Activated naive CD4-positive, alpha-beta T cell treated with anti-CD3 and anti-CD28 coated beads, Interleukin-2, amount 10 ng/mL, durations not matched to agents 7 days and 5 days (primary cell): ENCODE measurements around the gene EXOC4.

Source experiments
- CTCF ChIA-PET: fragments of 350-600 bp; sonication (Branson Sonifier 250); formaldehyde crosslinking; loops from one replicate; lab custom pipeline; 2021; ENCODE audit warnings: antibody characterized with exemption; lab: Charles Lee
- DNase-seq: peaks from one replicate; pipeline ENCODE4 v3.0.0-alpha.2; 2020
- H3K27ac Mint-ChIP-seq: one replicate; pipeline ENCODE4 v1.8.0; 2021; ENCODE audit warnings: mild to moderate bottlenecking, moderate library complexity, mixed read lengths
- H3K27me3 Mint-ChIP-seq: one replicate; pipeline ENCODE4 v1.8.0; 2021; ENCODE audit warnings: mild to moderate bottlenecking, mixed read lengths
- H3K36me3 Mint-ChIP-seq: one replicate; pipeline ENCODE4 v1.8.0; 2021; ENCODE audit warnings: mixed read lengths
- H3K4me1 Mint-ChIP-seq: one replicate; pipeline ENCODE4 v1.8.0; 2021; ENCODE audit warnings: mixed read lengths
- H3K4me3 Mint-ChIP-seq: one replicate; pipeline ENCODE4 v1.8.0; 2021; ENCODE audit warnings: mild to moderate bottlenecking, moderate library complexity, mixed read lengths
- H3K9me3 Mint-ChIP-seq: one replicate; pipeline ENCODE4 v1.8.0; 2021; ENCODE audit warnings: mixed read lengths

The EXOC4 gene

GRCh38 chr7:133829336-133829897 is 576.5 kb downstream of the EXOC4 start:
- peaks cover 12% of the 10 kb centered on the region for H3K36me3 Mint-ChIP-seq
- H3K27me3 Mint-ChIP-seq = no peaks in the 10 kb centered on the region
- H3K4me1 Mint-ChIP-seq = no peaks in the 10 kb centered on the region
- peaks cover 7% of the 10 kb centered on the region for H3K9me3 Mint-ChIP-seq
- no peak for DNase-seq
- CTCF ChIA-PET = no interaction called here
- no peak overlapping the region for H3K4me3 Mint-ChIP-seq
- no peak overlapping the region for H3K27ac Mint-ChIP-seq

GRCh38 chr7:133830081-133830480 is 577.2 kb downstream of the EXOC4 start:
- H3K27me3 Mint-ChIP-seq = no peaks in the 10 kb centered on the region
- no peaks in the 10 kb centered on the region for H3K4me1 Mint-ChIP-seq
- H3K4me3 Mint-ChIP-seq = no peak overlapping the region
- no peak overlapping the region for H3K27ac Mint-ChIP-seq
- H3K9me3 Mint-ChIP-seq = peaks cover 7% of the 10 kb centered on the region
- CTCF ChIA-PET = interaction anchor here (0.6 kb wide), 1 partner anchor 274 kb away, joined by 3 read pairs; no protein-coding TSS in a partner anchor
- DNase-seq = no peak
- H3K36me3 Mint-ChIP-seq = peaks cover 12% of the 10 kb centered on the region

- Mint-ChIP-seq H3K9me3 (peaks cover 8% of the 10 kb centered on the region), H3K4me1 (no peaks in the 10 kb centered on the region), H3K27me3 (no peaks in the 10 kb centered on the region), H3K4me3 (no peak overlapping the region), H3K27ac (no peak overlapping the region), H3K36me3 (peaks cover 7% of the 10 kb centered on the region)
- DNase-seq = no peak
- CTCF ChIA-PET = no interaction called here
Measured at GRCh38 chr7:133836666-133837065, 583.8 kb downstream of the EXOC4 start.

- peaks cover 6% of the 10 kb centered on the region for H3K9me3 Mint-ChIP-seq
- no peaks in the 10 kb centered on the region for H3K4me1 Mint-ChIP-seq
- no peaks in the 10 kb centered on the region for H3K27me3 Mint-ChIP-seq
- H3K36me3 Mint-ChIP-seq = peaks cover 5% of the 10 kb centered on the region
- H3K27ac Mint-ChIP-seq = no peak overlapping the region
- CTCF ChIA-PET = no interaction called here
- no peak for DNase-seq
- no peak overlapping the region for H3K4me3 Mint-ChIP-seq
Measured at GRCh38 chr7:133837224-133837623, 584.3 kb downstream of the EXOC4 start.

- Mint-ChIP-seq H3K9me3 (peaks cover 1% of the 10 kb centered on the region), H3K27ac (no peak overlapping the region), H3K4me3 (no peak overlapping the region), H3K4me1 (no peaks in the 10 kb centered on the region), H3K36me3 (no peaks in the 10 kb centered on the region), H3K27me3 (no peaks in the 10 kb centered on the region)
- no peak for DNase-seq
- CTCF ChIA-PET = no interaction called here
Measured at GRCh38 chr7:133839121-133839520, 586.2 kb downstream of the EXOC4 start.

- Mint-ChIP-seq H3K9me3 (peaks cover 1% of the 10 kb centered on the region), H3K36me3 (no peaks in the 10 kb centered on the region), H3K4me3 (no peak overlapping the region), H3K27me3 (no peaks in the 10 kb centered on the region), H3K27ac (no peak overlapping the region), H3K4me1 (no peaks in the 10 kb centered on the region)
- CTCF ChIA-PET = no interaction called here
- no peak for DNase-seq
Measured at GRCh38 chr7:133843341-133843740, 590.5 kb downstream of the EXOC4 start.

GRCh38 chr7:133845005-133845404 is 592.1 kb downstream of the EXOC4 start:
- Mint-ChIP-seq H3K4me1 (no peaks in the 10 kb centered on the region), H3K9me3 (no peaks in the 10 kb centered on the region), H3K4me3 (no peak overlapping the region), H3K27ac (no peak overlapping the region), H3K27me3 (no peaks in the 10 kb centered on the region), H3K36me3 (no peaks in the 10 kb centered on the region)
- CTCF ChIA-PET = no interaction called here
- DNase-seq = no peak

GRCh38 chr7:133846203-133846945 is 593.5 kb downstream of the EXOC4 start:
- Mint-ChIP-seq H3K27me3 (no peaks in the 10 kb centered on the region), H3K9me3 (no peaks in the 10 kb centered on the region), H3K36me3 (no peaks in the 10 kb centered on the region), H3K4me3 (no peak overlapping the region), H3K27ac (no peak overlapping the region), H3K4me1 (no peaks in the 10 kb centered on the region)
- DNase-seq = no peak
- CTCF ChIA-PET = no interaction called here

GRCh38 chr7:133850497-133851280 is 597.8 kb downstream of the EXOC4 start:
- no peaks in the 10 kb centered on the region for H3K9me3 Mint-ChIP-seq
- H3K4me3 Mint-ChIP-seq = no peak overlapping the region
- no peak for DNase-seq
- H3K27me3 Mint-ChIP-seq = no peaks in the 10 kb centered on the region
- no peak overlapping the region for H3K27ac Mint-ChIP-seq
- H3K4me1 Mint-ChIP-seq = no peaks in the 10 kb centered on the region
- CTCF ChIA-PET = no interaction called here
- H3K36me3 Mint-ChIP-seq = no peaks in the 10 kb centered on the region

- no peaks in the 10 kb centered on the region for H3K27me3 Mint-ChIP-seq
- no peak overlapping the region for H3K4me3 Mint-ChIP-seq
- CTCF ChIA-PET = no interaction called here
- H3K36me3 Mint-ChIP-seq = no peaks in the 10 kb centered on the region
- H3K4me1 Mint-ChIP-seq = no peaks in the 10 kb centered on the region
- no peaks in the 10 kb centered on the region for H3K9me3 Mint-ChIP-seq
- no peak for DNase-seq
- H3K27ac Mint-ChIP-seq = no peak overlapping the region
Measured at GRCh38 chr7:133851411-133851810, 598.5 kb downstream of the EXOC4 start.

GRCh38 chr7:133853706-133854276 is 600.9 kb downstream of the EXOC4 start:
- CTCF ChIA-PET = interaction anchor here (0.6 to 1.0 kb wide), 3 partner anchors 63 to 468 kb away, joined by 3 to 5 read pairs (median 3); no protein-coding TSS in a partner anchor
- no peak overlapping the region for H3K27ac Mint-ChIP-seq
- DNase-seq = peak; percentile 34

GRCh38 chr7:133854739-133855138 is 601.9 kb downstream of the EXOC4 start:
- H3K9me3 Mint-ChIP-seq = no peaks in the 10 kb centered on the region
- no peak overlapping the region for H3K27ac Mint-ChIP-seq
- no peaks in the 10 kb centered on the region for H3K4me1 Mint-ChIP-seq
- H3K36me3 Mint-ChIP-seq = no peaks in the 10 kb centered on the region
- no peak for DNase-seq
- no peaks in the 10 kb centered on the region for H3K27me3 Mint-ChIP-seq
- no peak overlapping the region for H3K4me3 Mint-ChIP-seq
- CTCF ChIA-PET = interaction anchor here (0.6 to 1.1 kb wide), 5 partner anchors 14 to 545 kb away, joined by 3 to 5 read pairs (median 4); no protein-coding TSS in a partner anchor

More at GRCh38 chr7:133853706-133854276, 600.9 kb downstream of the EXOC4 start:
- Mint-ChIP-seq H3K9me3 (no peaks in the 10 kb centered on the region), H3K4me1 (no peaks in the 10 kb centered on the region), H3K36me3 (no peaks in the 10 kb centered on the region), H3K4me3 (no peak overlapping the region), H3K27me3 (no peaks in the 10 kb centered on the region)

GRCh38 chr7:133857376-133858119 is 604.7 kb downstream of the EXOC4 start:
- no peak for DNase-seq
- no peak overlapping the region for H3K27ac Mint-ChIP-seq
- H3K4me1 Mint-ChIP-seq = no peaks in the 10 kb centered on the region
- no peaks in the 10 kb centered on the region for H3K36me3 Mint-ChIP-seq
- H3K4me3 Mint-ChIP-seq = no peak overlapping the region
- CTCF ChIA-PET = no interaction called here
- no peaks in the 10 kb centered on the region for H3K9me3 Mint-ChIP-seq
- no peaks in the 10 kb centered on the region for H3K27me3 Mint-ChIP-seq

GRCh38 chr7:133858311-133858710 is 605.4 kb downstream of the EXOC4 start:
- Mint-ChIP-seq H3K9me3 (no peaks in the 10 kb centered on the region), H3K36me3 (no peaks in the 10 kb centered on the region), H3K27me3 (no peaks in the 10 kb centered on the region), H3K27ac (no peak overlapping the region), H3K4me3 (no peak overlapping the region), H3K4me1 (no peaks in the 10 kb centered on the region)
- CTCF ChIA-PET = no interaction called here
- DNase-seq = no peak
